ENCODE data around the gene STRA8. TPM values are rescaled to one million over a fixed set of nuclear protein-coding genes. Genes with fewer than 3 reads are reported as not detected.

The STRA8 gene
- not detected in 2 replicates for total RNA-seq (2021)
- long read RNA-seq: 0 reads

GRCh38 chr7:135233570-135233969 lies at the start of gene STRA8:
Gene STRA8 (plus strand): TSS chr7:135233838. CDS start chr7:135240525, 6,687 bp downstream.
- Mint-ChIP-seq H3K4me3 (no peak within 1 kb of the TSS), H3K4me1 (no peaks in the 10 kb centered on the region), H3K36me3 (ENCODE audit: insufficient read depth in 1 of 3, low read depth in 3 of 3) (no peaks in the 10 kb centered on the region), H3K9me3 (no peaks in the 10 kb centered on the region), H3K27me3 (ENCODE audit: low read depth) (no peaks in the 10 kb centered on the region), H3K27ac (no peak within 1 kb of the TSS)
- no peaks in the 10 kb centered on the region for H3K9me3 ChIP-seq (ENCODE audit: control insufficient read depth, low read depth, low read length)
- no peak within 1 kb of the TSS for H3K18ac ChIP-seq (ENCODE audit: insufficient read length, low read depth, low read length)
- no peak within 1 kb of the TSS for H3K4ac ChIP-seq (ENCODE audit: low read depth, low read length)
- no peak within 1 kb of the TSS for H4K91ac ChIP-seq (ENCODE audit: insufficient read length, low read depth, low read length)
- no CpG with 5 or more reads among the region's 28 CpGs for WGBS (ENCODE audit: extremely low coverage, insufficient read length, low lambda C conversion rate)
- no peak within 1 kb of the TSS for H2AK5ac ChIP-seq (ENCODE audit: insufficient read length, low read length)
- no peaks in the 10 kb centered on the region for H4K20me1 ChIP-seq (ENCODE audit: control insufficient read depth, insufficient read depth, insufficient read length)
- no peak within 1 kb of the TSS for H3K9ac ChIP-seq (ENCODE audit: extremely low read depth, insufficient read length, low read length)
- no peak within 1 kb of the TSS for H3K56ac ChIP-seq (ENCODE audit: insufficient read length, low read depth, low read length)
- H2BK15ac ChIP-seq (ENCODE audit: low read depth, low read length): no peak within 1 kb of the TSS
- H3K4me2 ChIP-seq (ENCODE audit: insufficient read depth, insufficient read length, low read length): no peak within 1 kb of the TSS
- H2BK5ac ChIP-seq (ENCODE audit: insufficient read length, low read length): no peak within 1 kb of the TSS
- no peak within 1 kb of the TSS for H3K27ac ChIP-seq (ENCODE audit: insufficient read length, low read depth, low read length)
- no peak within 1 kb of the TSS for H2BK120ac ChIP-seq (ENCODE audit: low read depth, low read length, poor library complexity, severe bottlenecking)
- no peaks in the 10 kb centered on the region for H3K79me2 ChIP-seq (ENCODE audit: insufficient read depth, low read length)
- no peaks in the 10 kb centered on the region for H3K79me1 ChIP-seq (ENCODE audit: insufficient read depth, low read depth, low read length, poor library complexity, severe bottlenecking)
- no peaks in the 10 kb centered on the region for H3K23me2 ChIP-seq (ENCODE audit: insufficient read length, low read depth, low read length, poor library complexity, severe bottlenecking)
- no peak within 1 kb of the TSS for H3T11ph ChIP-seq (ENCODE audit: low read length)
- no peak for DNase-seq
- no peak for TF ChIP-seq CTCF (conservative IDR thresholded peaks at IDR 0.05)
- no peak within 1 kb of the TSS for H4K8ac ChIP-seq (replicated peaks; ENCODE audit: insufficient read length, low read depth, low read length)
- no peak within 1 kb of the TSS for H4K5ac ChIP-seq (ENCODE audit: insufficient read length, low read depth, low read length)
- H2AFZ ChIP-seq (ENCODE audit: low read length): no peak within 1 kb of the TSS
- H2BK12ac ChIP-seq (ENCODE audit: insufficient read length, low read depth, low read length): no peak within 1 kb of the TSS
- H3K23ac ChIP-seq (ENCODE audit: insufficient read length, low read depth, low read length): no peak within 1 kb of the TSS
- no peaks in the 10 kb centered on the region for H3K4me1 ChIP-seq (ENCODE audit: insufficient read depth, low read length)
- no peak within 1 kb of the TSS for H2BK20ac ChIP-seq (ENCODE audit: low read depth, low read length, poor library complexity, severe bottlenecking)
- H3K27me3 ChIP-seq (ENCODE audit: insufficient read depth, low read length): no peaks in the 10 kb centered on the region
- H3K14ac ChIP-seq (ENCODE audit: insufficient read depth, low read length): no peak within 1 kb of the TSS

Data from H9 (cell line).